HepG2 (cell line): Measurements from ENCODE around the gene LRRC8C. TPM values are rescaled to one million over a fixed set of nuclear protein-coding genes. Genes with fewer than 3 reads are reported as not detected.

Experiments
- ATAC-seq: fragments of 200-7000 bp; cut with Tn5 transposase; 3 replicates; pipeline ENCODE4 v1.9.1; 2020; ENCODE audit warnings: mild to moderate bottlenecking, moderate library complexity
- BruUV-seq: library from RNA; stranded (reverse); fragments of 400-500 nt; replicated peaks from 2 replicates; lab custom pipeline; 2021; lab: Mats Ljungman, UMichigan
- CTCF ChIA-PET: fragments of 300-600 bp; formaldehyde crosslinking; extraction: SDS; loops from one replicate; lab custom pipeline; 2021; ENCODE audit warnings: low total read pairs, inconsistent platforms, low intra/inter-chr PET ratio; lab: Yijun Ruan, JAX
- POLR2A ChIA-PET: fragments of 350-600 bp; sonication (Branson Sonifier 250); formaldehyde crosslinking; loops from one replicate; lab custom pipeline; 2020; ENCODE audit warnings: antibody characterized with exemption, inconsistent platforms; lab: Yijun Ruan, JAX
- DNase-seq: peaks from one replicate; pipeline ENCODE4 v3.0.0-alpha.2; 2015; ENCODE audit warnings: low spot score
- FAIRE-seq: peaks from 3 replicates; lab custom pipeline; 2011; peaks lifted over from hg19 to GRCh38; lab: Jason Lieb, UNC
- H2AFZ ChIP-seq: one replicate; pipeline ENCODE4 v1.6.1; 2011; ENCODE audit warnings: low read length, inconsistent platforms
- H3K27ac ChIP-seq: fragments of 300-600 bp; 3 replicates; pipeline ENCODE4 v1.8.0; 2011; ENCODE audit warnings: mixed run types, mild to moderate bottlenecking, mixed read lengths, low read length, inconsistent platforms; ENCODE audit not compliant: insufficient read depth; ENCODE audit errors: extremely low read length
- H3K27me3 ChIP-seq, 2 experiments: fragments of 200-600 bp in 1 of 2; 2 replicates in 1 of 2; 3 replicates in 1 of 2; pipeline versions ENCODE4 v1.6.0 to v1.8.0; 2011; ENCODE audit warnings: low read length in 2 of 2, mild to moderate bottlenecking in 2 of 2, moderate library complexity in 2 of 2, inconsistent platforms in 1 of 2; ENCODE audit not compliant: insufficient read depth in 2 of 2, control insufficient read depth in 1 of 2
- H3K36me3 ChIP-seq, 2 experiments: fragments of 200-600 bp in 1 of 2; replicated peaks in 1 of 2; 2 replicates in 1 of 2; 3 replicates in 1 of 2; pipeline versions ENCODE4 v1.5.1 to v1.8.0; 2011; ENCODE audit warnings: low read length in 2 of 2, inconsistent platforms in 1 of 2; ENCODE audit not compliant: insufficient read depth in 2 of 2, control insufficient read depth in 1 of 2
- H3K4me1 ChIP-seq: 2 replicates; pipeline ENCODE4 v1.5.1; 2012; ENCODE audit warnings: low read length, inconsistent platforms; ENCODE audit not compliant: insufficient read depth
- H3K4me2 ChIP-seq: 2 replicates; pipeline ENCODE4 v1.6.0; 2011; ENCODE audit warnings: low read depth, low read length, inconsistent platforms
- H3K4me3 ChIP-seq, 3 experiments: fragments of 200-600 bp in 1 of 3; sonication (generic), shearing (Covaris generic) in 1 of 3; replicated peaks in 1 of 3; 2 replicates each; pipeline ENCODE4 v1.5.1; 2011 to 2016; ENCODE audit warnings: low read length in 3 of 3, inconsistent platforms in 2 of 3, low read depth in 2 of 3, mild to moderate bottlenecking in 2 of 3, control low read depth in 1 of 3, mixed read lengths in 1 of 3; ENCODE audit not compliant: insufficient read depth in 1 of 3
- H3K79me2 ChIP-seq: one replicate; pipeline ENCODE4 v1.6.1; 2011; ENCODE audit warnings: low read length, inconsistent platforms; ENCODE audit not compliant: insufficient read depth
- H3K9ac ChIP-seq: 2 replicates; pipeline ENCODE4 v1.6.0; 2011; ENCODE audit warnings: mild to moderate bottlenecking, low read depth, low read length, inconsistent platforms; ENCODE audit not compliant: insufficient read depth
- H3K9me3 ChIP-seq: 2 replicates; pipeline ENCODE4 v1.5.1; 2012; ENCODE audit warnings: mild to moderate bottlenecking, low read length
- H4K20me1 ChIP-seq: 2 replicates; pipeline ENCODE4 v1.6.0; 2011; ENCODE audit warnings: inconsistent platforms, mild to moderate bottlenecking, low read length, moderate library complexity; ENCODE audit not compliant: insufficient read depth
- KDM5A ChIP-seq: fragments of 200-600 bp; sonication (generic); IDR thresholded peaks from 2 replicates; pipeline ENCODE4 v1.7.0; 2018; ENCODE audit warnings: antibody characterized with exemption, mild to moderate bottlenecking, low read length, borderline replicate concordance
- MAZ ChIP-seq, 2 experiments: sonication (generic) in 1 of 2; formaldehyde crosslinking in 1 of 2; IDR thresholded peaks; 2 replicates each; pipeline versions ENCODE4 v1.5.0 to v1.6.1; 2012 to 2020; ENCODE audit warnings: low read depth in 2 of 2, mild to moderate bottlenecking in 2 of 2, borderline replicate concordance in 1 of 2, improper control_type of control experiment in 1 of 2, low read length in 1 of 2, missing genetic modification reagents in 1 of 2, moderate library complexity in 1 of 2
- ZNF569 ChIP-seq: sonication (generic); formaldehyde crosslinking; IDR thresholded peaks from 2 replicates; pipeline ENCODE4 v1.5.0; 2020; ENCODE audit warnings: mild to moderate bottlenecking, missing genetic modification reagents, moderate library complexity, borderline replicate concordance
- ZNF687 ChIP-seq: sonication (generic); formaldehyde crosslinking; IDR thresholded peaks from 2 replicates; pipeline ENCODE4 v1.5.1; 2020; ENCODE audit warnings: mild to moderate bottlenecking, missing genetic modification reagents, moderate library complexity
- WGBS: methylation state at CpG from one replicate; pipeline ENCODE4 v1.1.6; 2017; ENCODE audit warnings: low lambda C conversion rate; 5-methylcytosine and 5-hydroxymethylcytosine counted together
- in situ Hi-C: cut with HindIII; loops from 2 replicates; pipeline ENCODE4 v1.10.0; 2017; ENCODE audit warnings: low pct_unique_long_range_greater_than_20kb; ENCODE audit not compliant: extremely low pct_ligation_motif_present
- intact Hi-C: fragments of 100-400 bp; cut with micrococcal nuclease; formaldehyde crosslinking; loops from one replicate; pipeline ENCODE4 v1.10.0; 2022; ENCODE audit not compliant: unreplicated experiment
- polyA plus RNA-seq, 8 experiments: library from polyadenylated mRNA; depleted of rRNA in 3 of 8; stranded (reverse) in 7 of 8; unstranded in 1 of 8; fragments of >200 nt; fragmentation: Illumina TruSeq in 4 of 8; extraction: Trizol in 4 of 8; gene quantifications; 2 replicates each; pipeline versions ENCODE4 v1.2.1 to v1.2.3, GENCODE V29; 2011 to 2016; ENCODE audit warnings: low read depth in 4 of 8, missing spikeins in 1 of 8, mixed read lengths in 1 of 8; ENCODE audit not compliant: insufficient read depth in 1 of 8
- total RNA-seq, 5 experiments: library from RNA; depleted of rRNA; stranded (reverse); fragments of >200 nt; fragmentation: Illumina TruSeq; extraction: Trizol; gene quantifications; 2 replicates each; pipeline ENCODE4 v1.2.3, GENCODE V29; 2016; ENCODE audit warnings: low read depth in 1 of 5
- TF ChIP-seq, protein P1 (sequence below): sonication (generic); formaldehyde crosslinking; IDR thresholded peaks from 2 replicates; pipeline ENCODE4 v1.4.0; 2020; ENCODE audit warnings: mild to moderate bottlenecking, missing genetic modification reagents
- TF ChIP-seq, protein P2 (sequence below): sonication (generic); formaldehyde crosslinking; IDR thresholded peaks from 2 replicates; pipeline ENCODE4 v1.4.0; 2020; ENCODE audit warnings: missing genetic modification reagents, borderline replicate concordance

The LRRC8C gene
- total and polyA plus RNA-seq, 2 of the 13 experiments (the other 11 are each of a cell fraction or from before 2014, with no cell fraction given), result 0.22 to 0.32 TPM

DNA sequence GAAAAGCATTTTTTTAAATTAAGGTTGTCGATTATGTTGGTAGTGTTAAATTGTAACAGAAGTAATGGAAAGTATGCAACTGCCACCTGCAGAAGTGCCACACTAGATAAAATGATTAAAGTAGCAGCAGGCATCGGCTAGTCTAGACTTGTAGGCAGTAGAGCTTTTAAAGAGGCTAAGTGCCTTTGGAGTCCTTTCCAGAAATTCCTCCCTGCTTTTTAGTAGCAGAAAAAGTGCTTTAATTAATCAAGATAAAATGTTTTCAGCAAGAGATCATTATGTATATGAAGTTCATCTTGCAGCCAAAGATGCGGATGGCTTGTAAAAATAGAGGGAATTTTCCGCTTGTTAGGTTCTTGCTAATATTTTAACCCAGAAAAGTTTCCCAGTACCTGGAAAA, 100.8 kb downstream of the LRRC8C start:
- 47% methylated on average over 4 of the region's 4 CpGs for WGBS
- TF ChIP-seq ZNF569 (CRISPR knock-in tag), result no peak
- no peak for TF ChIP-seq KDM5A
- no peak for TF ChIP-seq ZNF687 (CRISPR knock-in tag)
- TF ChIP-seq, protein P1, sequence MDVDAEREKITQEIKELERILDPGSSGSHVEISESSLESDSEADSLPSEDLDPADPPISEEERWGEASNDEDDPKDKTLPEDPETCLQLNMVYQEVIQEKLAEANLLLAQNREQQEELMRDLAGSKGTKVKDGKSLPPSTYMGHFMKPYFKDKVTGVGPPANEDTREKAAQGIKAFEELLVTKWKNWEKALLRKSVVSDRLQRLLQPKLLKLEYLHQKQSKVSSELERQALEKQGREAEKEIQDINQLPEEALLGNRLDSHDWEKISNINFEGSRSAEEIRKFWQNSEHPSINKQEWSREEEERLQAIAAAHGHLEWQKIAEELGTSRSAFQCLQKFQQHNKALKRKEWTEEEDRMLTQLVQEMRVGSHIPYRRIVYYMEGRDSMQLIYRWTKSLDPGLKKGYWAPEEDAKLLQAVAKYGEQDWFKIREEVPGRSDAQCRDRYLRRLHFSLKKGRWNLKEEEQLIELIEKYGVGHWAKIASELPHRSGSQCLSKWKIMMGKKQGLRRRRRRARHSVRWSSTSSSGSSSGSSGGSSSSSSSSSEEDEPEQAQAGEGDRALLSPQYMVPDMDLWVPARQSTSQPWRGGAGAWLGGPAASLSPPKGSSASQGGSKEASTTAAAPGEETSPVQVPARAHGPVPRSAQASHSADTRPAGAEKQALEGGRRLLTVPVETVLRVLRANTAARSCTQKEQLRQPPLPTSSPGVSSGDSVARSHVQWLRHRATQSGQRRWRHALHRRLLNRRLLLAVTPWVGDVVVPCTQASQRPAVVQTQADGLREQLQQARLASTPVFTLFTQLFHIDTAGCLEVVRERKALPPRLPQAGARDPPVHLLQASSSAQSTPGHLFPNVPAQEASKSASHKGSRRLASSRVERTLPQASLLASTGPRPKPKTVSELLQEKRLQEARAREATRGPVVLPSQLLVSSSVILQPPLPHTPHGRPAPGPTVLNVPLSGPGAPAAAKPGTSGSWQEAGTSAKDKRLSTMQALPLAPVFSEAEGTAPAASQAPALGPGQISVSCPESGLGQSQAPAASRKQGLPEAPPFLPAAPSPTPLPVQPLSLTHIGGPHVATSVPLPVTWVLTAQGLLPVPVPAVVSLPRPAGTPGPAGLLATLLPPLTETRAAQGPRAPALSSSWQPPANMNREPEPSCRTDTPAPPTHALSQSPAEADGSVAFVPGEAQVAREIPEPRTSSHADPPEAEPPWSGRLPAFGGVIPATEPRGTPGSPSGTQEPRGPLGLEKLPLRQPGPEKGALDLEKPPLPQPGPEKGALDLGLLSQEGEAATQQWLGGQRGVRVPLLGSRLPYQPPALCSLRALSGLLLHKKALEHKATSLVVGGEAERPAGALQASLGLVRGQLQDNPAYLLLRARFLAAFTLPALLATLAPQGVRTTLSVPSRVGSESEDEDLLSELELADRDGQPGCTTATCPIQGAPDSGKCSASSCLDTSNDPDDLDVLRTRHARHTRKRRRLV (CRISPR knock-in tag), result no peak
- TF ChIP-seq, protein P2, sequence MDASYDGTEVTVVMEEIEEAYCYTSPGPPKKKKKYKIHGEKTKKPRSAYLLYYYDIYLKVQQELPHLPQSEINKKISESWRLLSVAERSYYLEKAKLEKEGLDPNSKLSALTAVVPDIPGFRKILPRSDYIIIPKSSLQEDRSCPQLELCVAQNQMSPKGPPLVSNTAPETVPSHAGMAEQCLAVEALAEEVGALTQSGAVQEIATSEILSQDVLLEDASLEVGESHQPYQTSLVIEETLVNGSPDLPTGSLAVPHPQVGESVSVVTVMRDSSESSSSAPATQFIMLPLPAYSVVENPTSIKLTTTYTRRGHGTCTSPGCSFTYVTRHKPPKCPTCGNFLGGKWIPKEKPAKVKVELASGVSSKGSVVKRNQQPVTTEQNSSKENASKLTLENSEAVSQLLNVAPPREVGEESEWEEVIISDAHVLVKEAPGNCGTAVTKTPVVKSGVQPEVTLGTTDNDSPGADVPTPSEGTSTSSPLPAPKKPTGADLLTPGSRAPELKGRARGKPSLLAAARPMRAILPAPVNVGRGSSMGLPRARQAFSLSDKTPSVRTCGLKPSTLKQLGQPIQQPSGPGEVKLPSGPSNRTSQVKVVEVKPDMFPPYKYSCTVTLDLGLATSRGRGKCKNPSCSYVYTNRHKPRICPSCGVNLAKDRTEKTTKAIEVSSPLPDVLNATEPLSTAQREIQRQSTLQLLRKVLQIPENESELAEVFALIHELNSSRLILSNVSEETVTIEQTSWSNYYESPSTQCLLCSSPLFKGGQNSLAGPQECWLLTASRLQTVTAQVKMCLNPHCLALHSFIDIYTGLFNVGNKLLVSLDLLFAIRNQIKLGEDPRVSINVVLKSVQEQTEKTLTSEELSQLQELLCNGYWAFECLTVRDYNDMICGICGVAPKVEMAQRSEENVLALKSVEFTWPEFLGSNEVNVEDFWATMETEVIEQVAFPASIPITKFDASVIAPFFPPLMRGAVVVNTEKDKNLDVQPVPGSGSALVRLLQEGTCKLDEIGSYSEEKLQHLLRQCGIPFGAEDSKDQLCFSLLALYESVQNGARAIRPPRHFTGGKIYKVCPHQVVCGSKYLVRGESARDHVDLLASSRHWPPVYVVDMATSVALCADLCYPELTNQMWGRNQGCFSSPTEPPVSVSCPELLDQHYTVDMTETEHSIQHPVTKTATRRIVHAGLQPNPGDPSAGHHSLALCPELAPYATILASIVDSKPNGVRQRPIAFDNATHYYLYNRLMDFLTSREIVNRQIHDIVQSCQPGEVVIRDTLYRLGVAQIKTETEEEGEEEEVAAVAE (CRISPR knock-in tag), result no peak
- no peak for TF ChIP-seq MAZ (IDR thresholded peaks at IDR 0.05; ENCODE audit: borderline replicate concordance, low read depth, low read length)
- TF ChIP-seq MAZ (CRISPR knock-in tag; IDR thresholded peaks at IDR 0.05; ENCODE audit: low read depth), result no peak

More for the DNA sequence above, 100.8 kb downstream of the LRRC8C start:
- no peak for DNase-seq
- Histone ChIP-seq H4K20me1 (no peaks in the 10 kb centered on the region), H3K27ac (no peak overlapping the region), H3K79me2 (no peaks in the 10 kb centered on the region), H3K4me2 (no peak overlapping the region), H3K36me3 (no peaks in the 10 kb centered on the region), H3K27me3 (no peaks in the 10 kb centered on the region), H3K9ac (no peak overlapping the region), H3K9me3 (no peaks in the 10 kb centered on the region), H3K4me1 (no peaks in the 10 kb centered on the region), H2AFZ (no peak overlapping the region), H3K4me3 (no peak overlapping the region)
- FAIRE-seq, result no peak
- CTCF ChIA-PET, result no interaction called here
- POLR2A ChIA-PET, result no interaction called here
- BruUV-seq, result no TSS peak
- ATAC-seq, result no peak
- in situ Hi-C loops (no loop called here), intact Hi-C loops (no loop called here)
